ENCODE data around the gene FHL1. TPM values are rescaled to one million over a fixed set of nuclear protein-coding genes. Genes with fewer than 3 reads are reported as not detected.
"Not testable (repeated sequence)": the region's sequence is repeated elsewhere in the genome, so short reads cannot be mapped to it uniquely, and the experiment has no call there.

The FHL1 gene
- total RNA-seq, 1 donor from 2014 or later = 68.3 TPM

- no peak for DNase-seq (ENCODE audit: extremely low read depth, low read depth, low spot score)
Observed at GRCh38 chrX:136206916-136207315, 59.6 kb downstream of the FHL1 start.

- no peak for DNase-seq (ENCODE audit: extremely low read depth, low read depth, low spot score)
Observed at GRCh38 chrX:136207546-136207945, 60.2 kb downstream of the FHL1 start.

- no peak for DNase-seq (ENCODE audit: extremely low read depth, low read depth, low spot score)
Observed at GRCh38 chrX:136209016-136209738, 61.8 kb downstream of the FHL1 start.

GRCh38 chrX:136209751-136210150 lies 62.4 kb downstream of the FHL1 start:
- DNase-seq (ENCODE audit: extremely low read depth, low read depth, low spot score) = no peak

- DNase-seq (ENCODE audit: extremely low read depth, low read depth, low spot score) = no peak
Observed at GRCh38 chrX:136210243-136210642, 62.9 kb downstream of the FHL1 start.

- no peak for DNase-seq (ENCODE audit: extremely low read depth, low read depth, low spot score)
Observed at GRCh38 chrX:136210806-136211205, 63.5 kb downstream of the FHL1 start.

GRCh38 chrX:136211766-136212556 lies 64.6 kb downstream of the FHL1 start:
- no peak for DNase-seq (ENCODE audit: extremely low read depth, low read depth, low spot score)

GRCh38 chrX:136212557-136213111 lies 65.3 kb downstream of the FHL1 start:
- no peak for DNase-seq (ENCODE audit: extremely low read depth, low read depth, low spot score)

GRCh38 chrX:136214551-136214950 lies 67.2 kb downstream of the FHL1 start:
- DNase-seq (ENCODE audit: extremely low read depth, low read depth, low spot score) = no peak

GRCh38 chrX:136215559-136215958 lies 68.2 kb downstream of the FHL1 start:
- DNase-seq (ENCODE audit: extremely low read depth, low read depth, low spot score) = no peak

- no peak for DNase-seq (ENCODE audit: extremely low read depth, low read depth, low spot score)
Observed at GRCh38 chrX:136219893-136220292, 72.6 kb downstream of the FHL1 start.

GRCh38 chrX:136220540-136220939 lies 73.2 kb downstream of the FHL1 start:
- DNase-seq (ENCODE audit: extremely low read depth, low read depth, low spot score) = no peak

- DNase-seq (ENCODE audit: extremely low read depth, low read depth, low spot score) = no peak
Observed at GRCh38 chrX:136220951-136221350, 73.6 kb downstream of the FHL1 start.

GRCh38 chrX:136221851-136222513 lies 74.6 kb downstream of the FHL1 start:
- no peak for DNase-seq (ENCODE audit: extremely low read depth, low read depth, low spot score)

GRCh38 chrX:136227074-136227473 lies 79.7 kb downstream of the FHL1 start:
- DNase-seq (ENCODE audit: extremely low read depth, low read depth, low spot score) = no peak

GRCh38 chrX:136227948-136228838 lies 80.9 kb downstream of the FHL1 start:
- no peak for DNase-seq (ENCODE audit: extremely low read depth, low read depth, low spot score)

- DNase-seq (ENCODE audit: extremely low read depth, low read depth, low spot score) = no peak
Observed at GRCh38 chrX:136228839-136229207, 81.5 kb downstream of the FHL1 start.

GRCh38 chrX:136237074-136237473 lies 89.7 kb downstream of the FHL1 start:
- DNase-seq (ENCODE audit: extremely low read depth, low read depth, low spot score) = no peak

GRCh38 chrX:136237849-136238248 lies 90.5 kb downstream of the FHL1 start:
- DNase-seq (ENCODE audit: extremely low read depth, low read depth, low spot score) = not testable (repeated sequence)

GRCh38 chrX:136246201-136246600 lies 98.9 kb downstream of the FHL1 start:
- no peak for DNase-seq (ENCODE audit: extremely low read depth, low read depth, low spot score)

Measured in glomerular endothelial cell (primary cell).